Esophagus muscularis mucosa (tissue), 4 donors: ENCODE data around the gene DACH1.

Experiments
- EP300 ChIP-seq: sonication (generic); formaldehyde crosslinking; IDR thresholded peaks from one replicate; pipeline ENCODE4 v1.6.1; 2017; ENCODE audit warnings: antibody characterized with exemption
- POLR2A ChIP-seq: fragments of 450-650 bp; IDR thresholded peaks from one replicate; pipeline ENCODE4 v1.6.1; 2017; ENCODE audit warnings: antibody characterized with exemption, moderate library complexity, mild to moderate bottlenecking, low read depth
- POLR2AphosphoS5 ChIP-seq, 2 donors: sonication (generic); formaldehyde crosslinking; IDR thresholded peaks; one replicate each; pipeline ENCODE4 v1.6.1; 2017; ENCODE audit warnings: antibody characterized with exemption in 2 of 2
- TF ChIP-seq, protein P1 (sequence below), 3 experiments: fragments of 200-600 bp in 2 of 3; fragments of 450-650 bp in 1 of 3; sonication (generic) in 2 of 3; IDR thresholded peaks; one replicate each; pipeline ENCODE4 v1.5.1; 2017 to 2019; ENCODE audit warnings: antibody characterized with exemption in 3 of 3, mild to moderate bottlenecking in 2 of 3, moderate library complexity in 1 of 3

DNA sequence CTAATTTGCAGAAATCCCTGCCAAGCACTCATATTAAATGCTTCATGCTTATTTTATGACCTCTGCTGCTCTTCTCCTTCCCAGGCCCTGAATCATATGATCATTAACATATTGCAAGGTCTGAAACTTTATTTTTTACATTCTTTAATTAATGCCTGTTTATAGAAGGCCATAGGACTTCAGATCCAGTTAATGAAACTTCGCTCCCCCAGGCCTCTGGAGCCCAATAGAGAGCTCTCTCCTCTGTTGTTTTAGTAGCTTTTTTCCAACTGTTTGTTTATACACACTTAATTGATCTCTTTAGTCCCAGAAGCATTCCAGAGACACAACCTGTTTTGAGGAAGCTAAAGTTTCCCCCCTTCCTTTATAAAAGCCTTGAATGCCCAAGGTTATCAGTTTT lies 68.3 kb downstream of the DACH1 start:
- TF ChIP-seq, protein P1, sequence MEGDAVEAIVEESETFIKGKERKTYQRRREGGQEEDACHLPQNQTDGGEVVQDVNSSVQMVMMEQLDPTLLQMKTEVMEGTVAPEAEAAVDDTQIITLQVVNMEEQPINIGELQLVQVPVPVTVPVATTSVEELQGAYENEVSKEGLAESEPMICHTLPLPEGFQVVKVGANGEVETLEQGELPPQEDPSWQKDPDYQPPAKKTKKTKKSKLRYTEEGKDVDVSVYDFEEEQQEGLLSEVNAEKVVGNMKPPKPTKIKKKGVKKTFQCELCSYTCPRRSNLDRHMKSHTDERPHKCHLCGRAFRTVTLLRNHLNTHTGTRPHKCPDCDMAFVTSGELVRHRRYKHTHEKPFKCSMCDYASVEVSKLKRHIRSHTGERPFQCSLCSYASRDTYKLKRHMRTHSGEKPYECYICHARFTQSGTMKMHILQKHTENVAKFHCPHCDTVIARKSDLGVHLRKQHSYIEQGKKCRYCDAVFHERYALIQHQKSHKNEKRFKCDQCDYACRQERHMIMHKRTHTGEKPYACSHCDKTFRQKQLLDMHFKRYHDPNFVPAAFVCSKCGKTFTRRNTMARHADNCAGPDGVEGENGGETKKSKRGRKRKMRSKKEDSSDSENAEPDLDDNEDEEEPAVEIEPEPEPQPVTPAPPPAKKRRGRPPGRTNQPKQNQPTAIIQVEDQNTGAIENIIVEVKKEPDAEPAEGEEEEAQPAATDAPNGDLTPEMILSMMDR (IDR thresholded peaks at IDR 0.05) = no peak
- TF ChIP-seq POLR2AphosphoS5 (IDR thresholded peaks at IDR 0.05) = no peak
- TF ChIP-seq POLR2A = no peak
- TF ChIP-seq EP300 = no peak
